HUDEP-2 (cell line): Measurements from ENCODE around the gene SASH1.
"Not testable (repeated sequence)": the region's sequence is repeated elsewhere in the genome, so short reads cannot be mapped to it uniquely, and the experiment has no call there.

Source experiments
- DNase-seq, 76 experiments: peaks; one replicate each; lab custom pipeline; 2025; ENCODE audit not compliant: unreplicated experiment in 76 of 76; lab: John Stamatoyannopoulos, UW

Gene SASH1

GRCh38 chr6:148364056-148364824 lies 21.6 kb downstream of the SASH1 start:
- DNase-seq: no peak

DNA sequence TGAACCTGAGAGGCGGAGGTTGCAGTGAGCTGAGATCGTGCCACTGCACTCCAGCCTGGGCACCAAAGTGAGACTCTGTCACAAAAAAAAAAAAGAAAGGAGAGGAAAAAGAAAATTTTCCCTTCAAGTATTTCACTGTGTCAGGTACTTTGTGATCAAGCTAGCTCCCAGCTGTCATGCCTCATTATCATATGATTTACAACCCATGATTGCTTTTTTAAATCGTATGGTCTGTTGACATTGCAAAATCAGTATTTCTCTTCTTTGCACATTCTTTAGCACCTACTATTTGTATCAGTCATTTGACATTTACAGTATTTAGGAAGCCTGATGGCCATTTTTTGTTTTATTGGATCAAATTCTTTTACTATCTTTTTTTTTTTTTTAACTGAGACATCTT lies 22.4 kb downstream of the SASH1 start:
- no peak for DNase-seq

DNA sequence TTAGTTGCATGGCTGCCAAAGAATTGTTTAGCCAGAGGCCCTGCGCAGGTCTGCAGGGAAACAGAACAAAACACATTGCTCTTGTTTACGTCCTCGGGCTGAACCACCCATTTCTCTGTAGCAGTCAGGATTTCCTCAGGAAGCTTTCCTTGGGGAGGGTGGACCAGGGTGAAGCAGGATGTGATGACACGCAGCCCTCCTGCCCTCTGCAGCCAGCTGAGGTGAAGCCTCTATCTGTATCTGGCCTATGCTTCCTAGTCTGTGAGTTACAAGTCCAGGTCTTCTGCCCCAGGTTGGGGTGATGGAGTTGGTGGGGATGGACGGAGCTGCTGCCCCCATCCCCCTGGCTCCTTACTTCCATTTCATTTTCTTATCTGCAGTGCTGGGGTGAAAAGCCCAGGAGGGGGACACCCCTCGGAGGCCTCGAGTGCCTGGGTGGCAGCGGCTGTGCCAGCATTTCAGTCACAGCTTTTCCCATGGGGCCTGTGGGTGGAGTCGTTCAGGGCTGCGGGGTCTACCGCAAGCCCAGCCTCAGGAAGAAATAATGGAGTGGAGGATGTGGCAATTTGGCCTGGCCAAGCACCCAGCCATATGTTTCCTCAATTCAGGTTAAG lies 24.9 kb downstream of the SASH1 start:
- no peak for DNase-seq

GRCh38 chr6:148370176-148370575 lies 27.5 kb downstream of the SASH1 start:
- no peak for DNase-seq

DNA sequence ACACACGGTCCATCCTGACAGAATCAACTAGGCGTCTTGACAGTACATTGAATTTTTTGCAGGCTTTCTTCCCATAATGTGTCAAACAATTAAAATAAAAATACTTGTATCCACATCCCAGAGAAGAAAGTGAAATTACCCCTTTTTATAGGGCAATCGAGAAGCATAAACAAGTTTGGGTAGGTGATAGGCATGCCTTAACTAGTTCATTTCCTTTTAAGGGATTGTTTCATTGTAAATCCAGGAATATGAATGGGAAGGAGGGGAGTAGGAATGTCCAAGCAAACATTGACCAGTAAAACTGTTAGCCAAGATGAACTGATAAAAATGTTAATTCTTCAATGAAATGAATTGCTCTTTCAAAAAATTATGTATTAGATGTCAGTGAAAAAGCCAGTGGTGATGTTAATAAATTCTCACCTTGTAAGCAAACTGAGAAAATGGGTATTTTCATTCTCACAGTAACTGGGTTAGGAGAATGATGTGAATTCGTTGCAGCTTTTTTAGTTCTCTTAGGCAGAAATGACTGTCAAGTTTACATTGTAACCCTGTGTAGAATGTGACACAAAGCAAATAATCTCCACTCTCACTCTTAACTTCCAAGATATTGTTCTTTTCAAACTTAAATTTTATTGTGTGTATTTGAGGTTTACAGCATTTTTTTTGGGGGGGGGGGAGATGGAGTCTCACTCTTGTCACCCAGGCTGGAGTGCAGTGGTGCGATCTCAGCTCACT lies 31.6 kb downstream of the SASH1 start:
- DNase-seq: no peak

- DNase-seq: no peak
Measured at GRCh38 chr6:148375401-148375800, 32.8 kb downstream of the SASH1 start.

- no peak for DNase-seq
Measured at GRCh38 chr6:148379481-148379880, 36.8 kb downstream of the SASH1 start.

GRCh38 chr6:148379966-148380713 lies 37.5 kb downstream of the SASH1 start:
- no peak for DNase-seq

DNA sequence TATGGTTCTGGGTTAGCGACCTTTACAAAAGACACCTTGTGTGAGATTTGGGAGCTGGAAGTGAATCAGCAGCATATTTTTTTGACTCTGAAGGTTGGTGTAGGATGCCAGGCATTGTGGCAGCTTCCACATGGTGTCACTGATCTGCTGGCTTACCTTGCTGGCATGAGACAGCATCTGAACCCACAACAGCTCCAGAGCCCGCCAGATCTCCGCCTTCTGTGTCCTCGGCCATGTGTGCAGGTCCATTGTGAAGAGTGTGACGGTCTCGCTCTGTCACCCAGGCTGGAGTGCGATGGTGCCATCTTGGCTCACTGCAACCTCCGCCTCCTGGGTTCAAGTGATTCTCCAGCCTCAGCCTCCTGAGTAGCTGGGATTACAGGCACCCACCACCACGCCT lies 39.4 kb downstream of the SASH1 start:
- not testable (repeated sequence) for DNase-seq

DNA sequence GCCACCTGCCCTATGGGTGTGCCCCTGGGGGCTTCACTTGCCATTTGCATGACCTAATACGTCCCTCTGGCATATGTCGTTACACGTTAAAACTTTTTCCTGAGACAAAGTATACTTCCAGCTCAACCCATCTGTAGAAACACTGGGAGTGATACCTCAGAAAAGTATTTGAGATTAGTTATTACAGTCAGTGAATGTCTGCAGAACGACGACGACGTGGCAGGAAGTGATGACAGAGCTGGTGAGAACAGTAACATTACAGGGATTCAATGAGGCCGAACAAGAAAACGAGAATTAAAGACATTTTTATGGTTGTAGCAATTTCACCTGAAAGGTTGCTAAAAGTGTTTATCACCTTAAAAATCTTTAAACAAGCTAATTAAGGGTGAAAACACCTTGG lies 40.2 kb downstream of the SASH1 start:
- DNase-seq: no peak

- no peak for DNase-seq
Measured at GRCh38 chr6:148383658-148384368, 41.2 kb downstream of the SASH1 start.

DNA sequence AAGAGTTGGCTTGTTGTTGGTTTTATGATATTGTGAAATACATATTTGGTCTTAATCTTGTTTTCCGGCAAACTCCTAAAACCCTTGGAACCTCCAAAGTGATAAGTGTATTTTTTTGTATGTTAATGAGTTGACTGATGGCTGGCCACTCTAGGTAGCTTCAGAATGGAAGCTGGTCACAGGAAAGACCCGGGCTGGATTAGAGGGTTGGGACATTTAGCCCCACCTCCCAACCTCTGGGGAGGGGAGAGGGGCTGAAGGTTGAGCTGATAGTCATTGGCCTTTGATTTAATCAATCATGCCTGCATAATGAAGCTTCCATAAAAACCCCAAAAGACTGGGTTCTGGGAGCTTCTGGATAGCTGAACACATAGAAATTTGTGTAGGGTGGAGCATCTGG lies 42.7 kb downstream of the SASH1 start:
- no peak for DNase-seq

GRCh38 chr6:148388521-148388920 lies 45.9 kb downstream of the SASH1 start:
- DNase-seq: no peak

DNA sequence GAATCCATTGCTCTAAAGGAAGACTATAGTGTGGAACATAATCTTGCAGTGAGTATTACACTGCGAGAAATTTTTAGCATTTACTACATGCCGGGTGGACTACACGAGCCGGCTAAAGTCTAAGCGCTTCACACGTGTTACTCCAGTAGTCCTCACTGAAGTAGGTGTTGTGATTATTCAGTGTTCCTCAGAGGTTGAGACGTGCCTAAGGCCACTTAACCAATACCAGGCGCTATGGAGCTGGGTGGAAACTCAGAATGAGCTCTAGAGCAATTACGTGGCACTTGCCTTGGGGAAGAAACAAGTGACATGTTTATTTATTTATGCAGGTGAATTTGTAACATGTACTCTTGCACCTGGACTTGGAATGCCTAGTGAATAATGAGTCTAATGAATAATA lies 46.4 kb downstream of the SASH1 start:
- DNase-seq: no peak

DNA sequence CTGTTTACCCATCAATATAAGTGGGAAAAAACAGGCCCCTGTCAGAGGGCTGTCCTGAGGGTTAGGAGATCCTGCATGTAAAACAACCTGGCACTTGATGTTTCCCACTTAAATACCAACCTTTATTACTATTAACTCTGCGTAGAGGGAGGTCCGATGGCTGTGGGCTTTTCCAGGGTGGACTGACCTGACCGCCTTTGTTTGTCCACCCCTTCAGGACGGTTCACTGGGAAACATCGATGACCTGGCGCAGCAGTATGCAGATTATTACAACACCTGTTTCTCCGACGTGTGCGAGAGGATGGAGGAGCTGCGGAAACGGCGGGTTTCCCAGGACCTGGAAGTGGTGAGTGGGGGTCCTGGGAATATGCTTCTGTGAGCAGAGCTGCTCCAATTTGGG lies 47.3 kb downstream of the SASH1 start:
- no peak for DNase-seq

DNA sequence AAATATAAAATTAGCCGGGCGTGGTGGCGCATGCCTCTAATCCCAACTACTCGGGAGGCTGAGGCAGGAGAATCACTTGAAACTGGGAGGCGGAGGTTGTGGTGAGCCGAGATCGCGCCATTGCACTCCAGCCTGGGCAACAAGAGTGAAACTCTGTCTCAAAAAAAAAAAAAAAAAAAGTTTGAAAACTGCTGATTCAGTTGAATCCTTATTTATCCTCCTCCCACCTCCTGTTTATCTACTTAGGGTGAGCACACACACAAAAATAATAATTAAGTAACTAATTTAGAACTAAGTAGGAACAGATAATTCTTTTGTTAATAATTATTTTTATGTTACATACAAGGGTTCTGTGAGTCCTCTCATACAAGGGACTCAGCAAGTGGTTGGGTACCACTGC lies 49.5 kb downstream of the SASH1 start:
- DNase-seq: not testable (repeated sequence)

DNA sequence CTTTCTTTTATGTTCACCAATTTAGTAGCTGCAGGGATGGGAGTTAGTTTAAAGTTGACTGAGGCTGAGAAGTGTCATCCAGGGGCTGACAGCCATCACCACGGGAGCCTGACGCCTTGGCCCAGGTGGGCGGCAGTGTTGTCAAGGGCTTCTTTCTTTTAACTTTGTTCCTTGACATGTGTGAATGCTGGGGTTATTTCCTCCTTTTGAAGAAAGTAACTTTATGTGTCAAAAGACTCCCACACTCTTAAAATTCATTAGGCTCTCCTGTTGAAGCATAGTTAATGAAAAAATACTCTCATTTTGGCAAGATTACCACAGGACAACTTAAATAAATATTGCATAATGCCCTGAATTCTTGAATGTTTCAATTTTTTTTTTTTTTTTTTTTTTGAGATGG lies 50.0 kb downstream of the SASH1 start:
- no peak for DNase-seq

DNA sequence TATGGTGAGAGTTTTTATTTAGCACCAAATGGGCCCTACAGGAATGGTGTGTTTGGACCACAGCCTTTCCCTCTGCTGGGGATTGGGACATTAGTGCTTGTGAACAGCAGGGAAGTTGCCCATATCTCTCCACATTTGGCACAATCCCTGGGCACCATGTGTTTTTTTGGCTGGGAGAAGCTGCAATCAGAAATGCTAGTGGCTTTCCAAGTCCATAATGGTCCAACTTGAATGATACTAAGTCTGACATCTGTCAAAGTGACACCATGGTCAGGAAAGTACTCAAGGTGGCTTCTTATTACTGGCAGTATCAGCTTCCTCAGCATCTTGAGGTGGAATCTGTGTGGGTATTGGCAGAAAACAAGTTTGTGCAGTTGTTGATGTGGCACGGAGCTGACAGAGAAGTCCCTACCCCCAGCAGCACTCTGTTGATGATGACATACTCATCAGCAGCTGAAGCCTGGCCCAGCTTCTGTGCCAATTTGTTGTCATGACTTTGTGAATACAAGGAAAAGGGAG lies 53.0 kb downstream of the SASH1 start:
- no peak for DNase-seq

- DNase-seq: no peak
Measured at GRCh38 chr6:148396411-148396810, 53.8 kb downstream of the SASH1 start.

DNA sequence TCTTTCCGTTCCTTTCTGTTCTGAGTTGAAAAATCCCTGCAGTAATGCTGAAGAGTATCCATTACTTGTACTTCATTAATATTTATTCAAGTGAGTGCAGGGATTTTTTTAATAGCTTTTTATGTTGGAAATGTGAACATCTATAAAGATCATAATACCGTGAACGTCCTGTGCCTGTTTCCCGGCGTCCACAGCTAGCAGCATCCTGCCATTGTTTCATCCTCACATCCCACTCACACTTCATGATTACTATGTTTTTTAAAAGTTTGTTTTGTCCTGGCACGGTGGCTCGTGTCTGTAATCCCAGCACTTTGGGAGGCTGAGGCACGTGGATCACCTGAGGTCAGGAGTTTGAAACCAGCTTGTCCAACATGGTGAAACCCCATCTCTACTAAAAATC lies 54.3 kb downstream of the SASH1 start:
- no peak for DNase-seq
